Measurements from ENCODE around the gene MLXIP. TPM values are rescaled to one million over a fixed set of nuclear protein-coding genes. Genes with fewer than 3 reads are reported as not detected.

The MLXIP gene
- total and polyA plus RNA-seq, 2 of the 13 experiments (the other 11 are each of a cell fraction or from before 2014, with no cell fraction given), result 5.3 to 6.7 TPM

DNA sequence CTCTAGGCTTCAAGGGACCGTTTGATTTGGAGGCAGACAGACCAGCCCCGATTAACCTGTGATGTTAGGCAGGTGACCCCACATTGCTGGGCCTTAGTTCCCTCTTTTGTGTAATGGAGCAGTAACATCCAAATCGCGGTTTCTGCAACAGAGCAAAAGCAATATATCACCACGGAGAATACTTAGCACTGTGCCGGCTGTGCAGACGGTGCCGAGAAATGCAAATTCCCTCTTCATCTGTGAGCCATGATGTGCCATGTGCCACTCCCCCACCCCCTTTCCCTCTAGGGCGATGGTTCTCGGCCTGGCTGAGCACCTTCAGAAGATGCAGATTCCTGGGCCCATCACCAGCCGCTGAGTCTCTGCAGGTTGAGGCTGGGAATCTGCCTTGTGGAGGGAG is 46.0 kb upstream of the MLXIP start (continued):
- TF ChIP-seq ZNF3 (CRISPR knock-in tag; IDR thresholded peaks at IDR 0.05), result no peak
- no peak for TF ChIP-seq ZBTB21 (CRISPR knock-in tag; IDR thresholded peaks at IDR 0.05)
- TF ChIP-seq TBX3 (IDR thresholded peaks at IDR 0.05; ENCODE audit: borderline replicate concordance), result no peak
- no peak for TF ChIP-seq ZNF776 (CRISPR knock-in tag; IDR thresholded peaks at IDR 0.05)
- no peak for TF ChIP-seq JDP2 (CRISPR knock-in tag; IDR thresholded peaks at IDR 0.05; ENCODE audit: borderline replicate concordance)
- no peak for TF ChIP-seq SCMH1 (CRISPR knock-in tag; IDR thresholded peaks at IDR 0.05; ENCODE audit: borderline replicate concordance)
- TF ChIP-seq, protein P1, sequence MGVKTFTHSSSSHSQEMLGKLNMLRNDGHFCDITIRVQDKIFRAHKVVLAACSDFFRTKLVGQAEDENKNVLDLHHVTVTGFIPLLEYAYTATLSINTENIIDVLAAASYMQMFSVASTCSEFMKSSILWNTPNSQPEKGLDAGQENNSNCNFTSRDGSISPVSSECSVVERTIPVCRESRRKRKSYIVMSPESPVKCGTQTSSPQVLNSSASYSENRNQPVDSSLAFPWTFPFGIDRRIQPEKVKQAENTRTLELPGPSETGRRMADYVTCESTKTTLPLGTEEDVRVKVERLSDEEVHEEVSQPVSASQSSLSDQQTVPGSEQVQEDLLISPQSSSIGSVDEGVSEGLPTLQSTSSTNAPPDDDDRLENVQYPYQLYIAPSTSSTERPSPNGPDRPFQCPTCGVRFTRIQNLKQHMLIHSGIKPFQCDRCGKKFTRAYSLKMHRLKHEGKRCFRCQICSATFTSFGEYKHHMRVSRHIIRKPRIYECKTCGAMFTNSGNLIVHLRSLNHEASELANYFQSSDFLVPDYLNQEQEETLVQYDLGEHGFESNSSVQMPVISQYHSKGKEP (CRISPR knock-in tag; IDR thresholded peaks at IDR 0.05), result no peak
- no peak for TF ChIP-seq MXD3 (CRISPR knock-in tag; IDR thresholded peaks at IDR 0.05)
- TF ChIP-seq SAFB2 (CRISPR knock-in tag; IDR thresholded peaks at IDR 0.05; ENCODE audit: borderline replicate concordance, low read depth), result no peak
- TF ChIP-seq HNF4A (CRISPR knock-in tag; IDR thresholded peaks at IDR 0.05), result no peak
- no peak for TF ChIP-seq SOX6 (IDR thresholded peaks at IDR 0.05)
- TF ChIP-seq SOX6 (CRISPR knock-in tag; IDR thresholded peaks at IDR 0.05), result no peak
- no peak for TF ChIP-seq DR1 (CRISPR knock-in tag; IDR thresholded peaks at IDR 0.05)
- TF ChIP-seq ZSCAN20 (CRISPR knock-in tag; IDR thresholded peaks at IDR 0.05; ENCODE audit: borderline replicate concordance), result no peak
- TF ChIP-seq, protein P2, sequence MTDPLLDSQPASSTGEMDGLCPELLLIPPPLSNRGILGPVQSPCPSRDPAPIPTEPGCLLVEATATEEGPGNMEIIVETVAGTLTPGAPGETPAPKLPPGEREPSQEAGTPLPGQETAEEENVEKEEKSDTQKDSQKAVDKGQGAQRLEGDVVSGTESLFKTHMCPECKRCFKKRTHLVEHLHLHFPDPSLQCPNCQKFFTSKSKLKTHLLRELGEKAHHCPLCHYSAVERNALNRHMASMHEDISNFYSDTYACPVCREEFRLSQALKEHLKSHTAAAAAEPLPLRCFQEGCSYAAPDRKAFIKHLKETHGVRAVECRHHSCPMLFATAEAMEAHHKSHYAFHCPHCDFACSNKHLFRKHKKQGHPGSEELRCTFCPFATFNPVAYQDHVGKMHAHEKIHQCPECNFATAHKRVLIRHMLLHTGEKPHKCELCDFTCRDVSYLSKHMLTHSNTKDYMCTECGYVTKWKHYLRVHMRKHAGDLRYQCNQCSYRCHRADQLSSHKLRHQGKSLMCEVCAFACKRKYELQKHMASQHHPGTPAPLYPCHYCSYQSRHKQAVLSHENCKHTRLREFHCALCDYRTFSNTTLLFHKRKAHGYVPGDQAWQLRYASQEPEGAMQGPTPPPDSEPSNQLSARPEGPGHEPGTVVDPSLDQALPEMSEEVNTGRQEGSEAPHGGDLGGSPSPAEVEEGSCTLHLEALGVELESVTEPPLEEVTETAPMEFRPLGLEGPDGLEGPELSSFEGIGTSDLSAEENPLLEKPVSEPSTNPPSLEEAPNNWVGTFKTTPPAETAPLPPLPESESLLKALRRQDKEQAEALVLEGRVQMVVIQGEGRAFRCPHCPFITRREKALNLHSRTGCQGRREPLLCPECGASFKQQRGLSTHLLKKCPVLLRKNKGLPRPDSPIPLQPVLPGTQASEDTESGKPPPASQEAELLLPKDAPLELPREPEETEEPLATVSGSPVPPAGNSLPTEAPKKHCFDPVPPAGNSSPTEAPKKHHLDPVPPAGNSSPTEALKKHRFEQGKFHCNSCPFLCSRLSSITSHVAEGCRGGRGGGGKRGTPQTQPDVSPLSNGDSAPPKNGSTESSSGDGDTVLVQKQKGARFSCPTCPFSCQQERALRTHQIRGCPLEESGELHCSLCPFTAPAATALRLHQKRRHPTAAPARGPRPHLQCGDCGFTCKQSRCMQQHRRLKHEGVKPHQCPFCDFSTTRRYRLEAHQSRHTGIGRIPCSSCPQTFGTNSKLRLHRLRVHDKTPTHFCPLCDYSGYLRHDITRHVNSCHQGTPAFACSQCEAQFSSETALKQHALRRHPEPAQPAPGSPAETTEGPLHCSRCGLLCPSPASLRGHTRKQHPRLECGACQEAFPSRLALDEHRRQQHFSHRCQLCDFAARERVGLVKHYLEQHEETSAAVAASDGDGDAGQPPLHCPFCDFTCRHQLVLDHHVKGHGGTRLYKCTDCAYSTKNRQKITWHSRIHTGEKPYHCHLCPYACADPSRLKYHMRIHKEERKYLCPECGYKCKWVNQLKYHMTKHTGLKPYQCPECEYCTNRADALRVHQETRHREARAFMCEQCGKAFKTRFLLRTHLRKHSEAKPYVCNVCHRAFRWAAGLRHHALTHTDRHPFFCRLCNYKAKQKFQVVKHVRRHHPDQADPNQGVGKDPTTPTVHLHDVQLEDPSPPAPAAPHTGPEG (CRISPR knock-in tag; IDR thresholded peaks at IDR 0.05), result no peak
- no peak for TF ChIP-seq RFX5 (IDR thresholded peaks at IDR 0.05; ENCODE audit: low read depth, low read length)
- no peak for TF ChIP-seq KAT2B (IDR thresholded peaks at IDR 0.05; ENCODE audit: borderline replicate concordance, low read depth, low read length)
